GM19193 (cell line): ENCODE data around the gene NOTCH4.

ENCODE experiments used
- POLR2A ChIP-seq: IDR thresholded peaks from 4 replicates; pipeline ENCODE4 v1.6.1; 2011; ENCODE audit not compliant: insufficient read depth, insufficient read length; ENCODE audit errors: extremely low read depth

The NOTCH4 gene

GRCh38 chr6:32224696-32225095, 829 bp upstream of the NOTCH4 start:
- no peak for TF ChIP-seq POLR2A

GRCh38 chr6:32222333-32223230, 1.3 kb downstream of the NOTCH4 start:
- TF ChIP-seq POLR2A, result no peak

DNA sequence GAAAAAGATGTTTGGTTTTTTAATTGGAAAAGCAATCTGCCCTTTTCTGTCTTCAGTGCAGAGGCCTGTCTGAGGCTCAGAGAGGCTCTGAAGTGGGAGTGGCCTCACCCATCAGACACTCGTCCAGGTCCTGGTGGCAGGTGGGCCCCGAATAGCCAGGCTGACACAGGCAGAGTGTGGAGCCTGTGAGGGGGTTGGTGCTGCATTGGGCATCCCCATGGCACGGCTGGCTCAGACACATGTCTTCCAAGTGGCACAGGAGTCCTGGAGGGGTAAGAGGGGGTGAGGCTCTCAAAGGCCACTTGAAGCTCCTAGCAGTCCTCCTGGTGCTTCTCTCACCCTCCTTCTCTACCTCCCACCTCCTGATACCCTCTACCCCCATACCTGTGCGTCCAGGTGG, 3.8 kb downstream of the NOTCH4 start:
- no peak for TF ChIP-seq POLR2A

- TF ChIP-seq POLR2A, result no peak
Measured at GRCh38 chr6:32218167-32218566, 5.7 kb downstream of the NOTCH4 start.

DNA sequence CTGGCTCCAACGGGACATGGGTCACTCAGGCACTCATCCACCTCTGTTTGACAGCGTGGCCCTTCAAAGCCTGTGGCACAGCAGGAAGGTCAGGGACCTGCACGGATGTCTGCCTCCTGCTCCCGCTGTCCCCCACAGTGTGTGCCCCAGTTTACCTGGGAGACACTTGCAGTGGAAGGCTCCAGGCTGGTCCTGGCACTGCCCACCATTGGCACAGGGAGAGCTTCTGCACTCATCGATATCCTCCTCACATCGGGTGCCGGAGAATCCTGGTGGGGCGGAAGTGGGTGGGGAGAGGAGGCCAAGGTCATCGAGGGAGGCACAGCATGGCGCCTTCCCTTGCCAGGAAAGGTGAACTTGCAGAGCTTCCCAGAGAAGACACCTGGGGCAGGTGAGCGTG, 6.9 kb downstream of the NOTCH4 start:
- TF ChIP-seq POLR2A, result no peak

DNA sequence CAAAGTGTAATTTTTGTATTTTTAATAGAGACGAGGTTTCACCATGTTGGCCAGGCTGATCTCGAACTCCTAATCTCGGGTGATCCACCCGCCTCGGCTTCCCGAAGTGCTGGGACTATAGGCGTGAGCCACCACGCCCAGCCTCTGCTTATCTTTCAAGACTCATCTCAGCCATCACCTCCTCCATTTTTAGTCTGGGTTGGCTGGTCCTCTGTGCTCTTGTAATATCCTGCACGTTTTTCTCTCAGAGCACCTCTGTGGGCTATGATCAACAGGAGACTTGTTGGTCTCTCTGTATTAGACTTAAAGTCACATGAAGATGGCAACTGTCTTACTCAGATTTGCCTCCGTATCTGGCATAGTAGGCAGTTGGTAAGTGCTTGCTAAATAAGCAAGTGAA, 7.6 kb downstream of the NOTCH4 start:
- TF ChIP-seq POLR2A, result no peak

GRCh38 chr6:32215617-32216016, 8.2 kb downstream of the NOTCH4 start:
- TF ChIP-seq POLR2A, result no peak

DNA sequence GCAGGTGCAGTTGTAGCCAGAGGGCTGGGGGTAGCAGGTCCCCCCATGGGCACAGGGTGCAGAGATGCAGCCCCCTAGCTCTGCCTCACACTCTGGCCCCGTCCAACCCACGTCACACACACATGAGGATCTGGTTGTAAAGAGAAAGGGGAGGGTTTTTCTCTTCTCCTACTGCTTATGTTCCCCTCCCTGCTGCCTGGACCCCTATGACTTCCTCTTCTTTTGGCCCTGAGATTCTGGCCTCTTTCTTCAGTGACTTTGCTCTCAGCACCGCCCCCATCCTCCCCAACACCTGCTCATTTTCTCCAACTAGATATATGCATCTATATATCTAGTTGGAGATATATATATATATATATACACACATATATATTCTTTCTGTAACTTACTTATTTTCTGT, 9.7 kb downstream of the NOTCH4 start:
- TF ChIP-seq POLR2A, result no peak

DNA sequence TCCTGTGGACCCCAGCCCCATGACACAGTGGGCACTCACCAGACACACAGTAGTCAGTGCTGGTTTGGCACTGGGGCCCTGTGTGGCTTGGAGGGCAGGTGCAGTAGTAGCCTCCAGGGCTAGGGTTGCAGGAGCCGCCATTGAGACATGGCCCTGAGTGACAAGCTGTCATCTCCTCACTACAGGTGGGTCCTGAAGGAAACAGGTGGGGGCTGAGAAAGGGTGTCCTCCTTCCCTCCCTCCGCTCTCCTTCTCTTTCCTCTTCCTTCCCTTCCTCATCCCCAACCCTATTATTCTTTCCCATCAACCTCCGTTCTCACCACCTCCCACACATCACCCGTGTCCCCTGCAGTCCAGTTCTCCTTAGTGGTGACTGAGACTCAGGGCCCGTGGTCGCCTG, 10.2 kb downstream of the NOTCH4 start:
- TF ChIP-seq POLR2A, result no peak

GRCh38 chr6:32212076-32212760, 11.6 kb downstream of the NOTCH4 start:
- no peak for TF ChIP-seq POLR2A

- no peak for TF ChIP-seq POLR2A
Measured at GRCh38 chr6:32210191-32210601, 13.7 kb downstream of the NOTCH4 start.

DNA sequence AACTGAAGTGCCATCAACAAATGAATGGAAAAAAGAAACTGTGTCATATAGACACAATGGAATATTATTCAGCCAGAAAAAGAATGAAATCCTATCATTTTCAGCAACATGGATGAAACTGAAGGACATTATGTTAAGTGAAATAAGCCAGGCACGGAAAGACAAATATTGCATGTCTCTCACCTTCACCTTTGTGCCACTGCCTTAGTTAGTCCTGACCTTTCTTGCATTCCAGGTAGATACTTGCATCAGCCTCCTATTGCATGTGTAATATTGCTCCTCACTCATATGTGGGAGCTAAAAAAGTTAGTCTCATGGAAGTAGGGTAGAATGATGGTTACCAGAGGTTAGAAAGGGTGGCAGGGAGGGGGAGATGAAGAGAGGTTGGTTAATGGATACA, 14.9 kb downstream of the NOTCH4 start:
- TF ChIP-seq POLR2A, result no peak

DNA sequence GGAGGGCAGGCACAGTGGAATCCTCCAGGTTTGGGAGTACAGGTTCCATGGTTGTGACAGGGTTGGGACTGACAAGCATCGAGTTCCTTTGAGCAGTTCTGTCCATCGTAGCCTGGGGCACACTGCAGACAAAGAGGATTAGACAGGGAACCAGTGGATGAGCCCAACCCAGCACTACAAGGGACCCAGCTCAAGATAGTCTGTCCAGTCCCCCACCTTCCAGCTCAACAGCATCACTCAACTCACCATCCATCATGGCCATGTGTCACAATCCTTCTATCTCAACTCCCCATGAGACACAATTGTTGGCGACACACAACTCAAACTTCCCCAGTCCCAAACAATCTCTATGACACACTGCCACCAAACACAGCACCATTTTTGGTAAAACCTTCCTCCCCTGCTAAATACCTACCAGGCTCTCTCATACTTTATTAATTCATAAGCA, 19.6 kb downstream of the NOTCH4 start:
- no peak for TF ChIP-seq POLR2A

GRCh38 chr6:32203426-32204267, 20.2 kb downstream of the NOTCH4 start:
- TF ChIP-seq POLR2A, result no peak

DNA sequence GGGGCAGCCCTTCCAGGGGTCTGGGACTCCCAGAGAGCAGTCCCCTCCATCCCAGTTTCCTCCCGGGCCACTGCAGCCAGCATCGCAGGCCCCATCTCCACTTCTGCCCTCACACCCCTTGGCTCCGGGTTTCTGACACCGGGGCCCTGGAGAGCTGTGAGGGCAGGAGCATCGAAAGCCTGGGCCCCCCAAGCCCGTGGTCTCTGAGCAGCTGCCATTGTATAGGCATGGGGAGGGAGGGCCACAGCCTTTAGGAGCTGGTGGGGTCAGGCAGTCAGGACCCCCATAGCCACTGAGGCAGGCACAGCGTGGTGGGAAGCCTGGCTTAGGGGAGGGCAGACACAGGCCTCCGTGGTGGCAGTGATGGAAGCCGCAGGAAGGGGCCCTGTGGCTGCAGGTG, 21.7 kb downstream of the NOTCH4 start:
- no peak for TF ChIP-seq POLR2A
